Endothelial cell of umbilical vein (primary cell): ENCODE measurements around the gene OLFM1. TPM values are rescaled to one million over a fixed set of nuclear protein-coding genes. Genes with fewer than 3 reads are reported as not detected.

Experiments
- BruUV-seq: library from RNA; stranded (reverse); fragments of 400-500 nt; replicated peaks from 2 replicates; lab custom pipeline; 2021; lab: Mats Ljungman, UMichigan
- CTCF ChIA-PET: fragments of 300-600, 350-600 bp; sonication (Branson Sonifier 250); formaldehyde crosslinking; loops from one replicate; lab custom pipeline; 2021; ENCODE audit warnings: antibody characterized with exemption, inconsistent platforms; lab: Charles Lee
- POLR2A ChIA-PET: fragments of 300-600, 350-600 bp; sonication (Branson Sonifier 250); formaldehyde crosslinking; loops from one replicate; lab custom pipeline; 2021; ENCODE audit warnings: antibody characterized with exemption, inconsistent platforms; lab: Charles Lee
- DNase-seq: peaks from one replicate; pipeline ENCODE4 v3.0.0-alpha.2; 2011; ENCODE audit warnings: low read depth, low spot score
- FAIRE-seq: peaks from 2 replicates; lab custom pipeline; 2011; peaks lifted over from hg19 to GRCh38; lab: Jason Lieb, UNC
- H2AFZ ChIP-seq: 2 replicates; pipeline ENCODE4 v1.6.0; 2012; ENCODE audit warnings: low read depth, low read length, control low read depth, inconsistent platforms
- H3K27ac ChIP-seq: 2 replicates; pipeline ENCODE4 v1.5.1; 2011; ENCODE audit warnings: low read depth, mild to moderate bottlenecking, control low read depth, low read length, moderate library complexity; ENCODE audit not compliant: insufficient read depth
- H3K27me3 ChIP-seq, 2 experiments: 2 replicates each; pipeline versions ENCODE4 v1.6.0 to v1.6.1; 2011; ENCODE audit warnings: low read length in 2 of 2, mixed read lengths in 1 of 2; ENCODE audit not compliant: control insufficient read depth in 2 of 2, insufficient read depth in 2 of 2
- H3K36me3 ChIP-seq, 2 experiments: 2 replicates in 1 of 2; 3 replicates in 1 of 2; pipeline ENCODE4 v1.5.1; 2011; ENCODE audit warnings: low read length in 2 of 2, mild to moderate bottlenecking in 1 of 2, moderate library complexity in 1 of 2; ENCODE audit not compliant: control insufficient read depth in 2 of 2, insufficient read depth in 2 of 2; ENCODE audit errors: extremely low read depth in 1 of 2
- H3K4me1 ChIP-seq: 3 replicates; pipeline ENCODE4 v1.5.1; 2011; ENCODE audit warnings: mild to moderate bottlenecking, low read length; ENCODE audit not compliant: control insufficient read depth, insufficient read depth; ENCODE audit errors: extremely low read depth
- H3K4me2 ChIP-seq: 2 replicates; pipeline ENCODE4 v1.6.1; 2011; ENCODE audit warnings: low read length, control low read depth, mixed read lengths; ENCODE audit not compliant: insufficient read depth
- H3K4me3 ChIP-seq, 3 experiments: fragments of 200-600 bp in 1 of 3; sonication (generic), shearing (Covaris generic) in 1 of 3; replicated peaks in 1 of 3; 2 replicates each; pipeline ENCODE4 v1.5.1; 2011 to 2016; ENCODE audit warnings: control low read depth in 3 of 3, low read length in 3 of 3, mild to moderate bottlenecking in 2 of 3, inconsistent platforms in 1 of 3, low read depth in 1 of 3, moderate library complexity in 1 of 3; ENCODE audit not compliant: insufficient read depth in 1 of 3
- H3K79me2 ChIP-seq: 2 replicates; pipeline ENCODE4 v1.6.0; 2012; ENCODE audit warnings: low read length, inconsistent platforms; ENCODE audit not compliant: control insufficient read depth, insufficient read depth
- H3K9ac ChIP-seq: replicated peaks from 2 replicates; pipeline ENCODE3; 2011; ENCODE audit warnings: low read length, control low read depth; ENCODE audit not compliant: insufficient read depth; ENCODE audit errors: extremely low read depth
- H3K9me1 ChIP-seq: replicated peaks from 3 replicates; pipeline ENCODE4 v1.6.0; 2011; ENCODE audit warnings: mild to moderate bottlenecking, low read length; ENCODE audit not compliant: control insufficient read depth, insufficient read depth; ENCODE audit errors: extremely low read depth
- H3K9me3 ChIP-seq: replicated peaks from 2 replicates; pipeline ENCODE4 v1.5.1; 2012; ENCODE audit warnings: low read length, inconsistent platforms; ENCODE audit not compliant: control insufficient read depth, insufficient read depth
- H4K20me1 ChIP-seq: replicated peaks from 2 replicates; pipeline ENCODE3; 2011; ENCODE audit warnings: mild to moderate bottlenecking, low read length; ENCODE audit not compliant: control insufficient read depth, insufficient read depth; ENCODE audit errors: extremely low read depth
- CTCF ChIP-seq, 2 donors: IDR thresholded peaks; 1 replicate in 1 of 2; 2 replicates in 1 of 2; pipeline ENCODE4 v1.5.1; 2011; ENCODE audit warnings: low read length in 2 of 2, mild to moderate bottlenecking in 2 of 2, moderate library complexity in 2 of 2, control low read depth in 1 of 2, inconsistent platforms in 1 of 2, low read depth in 1 of 2; ENCODE audit not compliant: insufficient read depth in 1 of 2; ENCODE audit errors: extremely low read depth in 1 of 2
- EZH2 ChIP-seq: IDR thresholded peaks from 2 replicates; pipeline ENCODE4 v1.6.1; 2012; ENCODE audit warnings: borderline replicate concordance, low read depth, mild to moderate bottlenecking, moderate library complexity, low read length, inconsistent platforms; ENCODE audit not compliant: severe bottlenecking
- FOS ChIP-seq: IDR thresholded peaks from 2 replicates; pipeline ENCODE4 v1.6.1; 2011; ENCODE audit warnings: mild to moderate bottlenecking, low read length, moderate library complexity, borderline replicate concordance; ENCODE audit not compliant: insufficient read depth
- GATA2 ChIP-seq: IDR thresholded peaks from 2 replicates; pipeline ENCODE4 v1.7.0; 2011; ENCODE audit warnings: low read depth, mild to moderate bottlenecking, moderate library complexity, mixed read lengths, low read length; ENCODE audit not compliant: insufficient read length, insufficient read depth
- JUN ChIP-seq: IDR thresholded peaks from 2 replicates; pipeline ENCODE4 v1.6.1; 2011; ENCODE audit warnings: borderline replicate concordance, low read depth; ENCODE audit not compliant: insufficient read length, insufficient read depth
- MAX ChIP-seq: IDR thresholded peaks from 2 replicates; pipeline ENCODE4 v1.6.1; 2011; ENCODE audit not compliant: insufficient read depth, insufficient read length
- MYC ChIP-seq: IDR thresholded peaks from one replicate; pipeline ENCODE4 v1.6.1; 2011; ENCODE audit warnings: mild to moderate bottlenecking, low read depth, low read length
- POLR2A ChIP-seq: IDR thresholded peaks from 2 replicates; pipeline ENCODE4 v1.6.1; 2012; ENCODE audit warnings: low read depth, mild to moderate bottlenecking, control low read depth, low read length
- POLR2AphosphoS5 ChIP-seq: IDR thresholded peaks from 2 replicates; pipeline ENCODE4 v1.6.1; 2012; ENCODE audit warnings: low read depth, mild to moderate bottlenecking, control low read depth, low read length, moderate library complexity; ENCODE audit not compliant: insufficient read depth
- dilution Hi-C: fragments of 300-500 bp; cut with MboI; formaldehyde crosslinking; loops from one replicate; pipeline ENCODE4 v1.15.0; 2019; ENCODE audit warnings: low sequenced_read_pairs; ENCODE audit not compliant: extremely low pct_ligation_motif_present
- intact Hi-C: fragments of 100-400 bp; cut with micrococcal nuclease; formaldehyde crosslinking; loops from one replicate; pipeline ENCODE4 v1.10.0; 2022
- polyA plus RNA-seq, 4 experiments: library from polyadenylated mRNA; depleted of rRNA in 3 of 4; stranded (reverse) in 3 of 4; unstranded in 1 of 4; fragments of >200 nt; gene quantifications; 2 replicates each; pipeline versions ENCODE4 v1.2.1 to v1.2.3, GENCODE V29; 2011 to 2012; ENCODE audit warnings: missing spikeins in 1 of 4
- total RNA-seq: library from RNA; stranded (reverse); gene quantifications from 2 replicates; pipeline ENCODE4 v1.2.3, GENCODE V29; 2021

The OLFM1 gene
- total and polyA plus RNA-seq, 2 donors (not counting 3 experiments of a cell fraction or from before 2014, with no cell fraction given), result 0.07 to 0.95 TPM

GRCh38 chr9:135098400-135099105 is 11.1 kb downstream of the OLFM1 start:
- H3K4me3 ChIP-seq, result no peak overlapping the region
- dilution Hi-C loops (no loop called here), intact Hi-C loops (no loop called here)
- H3K9ac ChIP-seq, result no peak overlapping the region
- H3K4me2 ChIP-seq, result no peak overlapping the region
- no peak overlapping the region for H2AFZ ChIP-seq
- H3K27ac ChIP-seq, result no peak overlapping the region
- no TSS peak for BruUV-seq
- H4K20me1 ChIP-seq, result no peaks in the 10 kb centered on the region
- TF ChIP-seq GATA2 (no peak), CTCF (IDR thresholded peaks at IDR 0.05; ENCODE audit: extremely low read depth in 1 of 2, insufficient read depth in 1 of 2, low read depth in 1 of 2, low read length in 2 of 2) (no peak), FOS (no peak), MYC (no peak), JUN (no peak), POLR2AphosphoS5 (no peak), EZH2 (no peak), MAX (no peak), POLR2A (no peak)
- no peaks in the 10 kb centered on the region for H3K27me3 ChIP-seq
- DNase-seq (peak; percentile 7), FAIRE-seq (no peak)
- H3K9me3 ChIP-seq, result no peaks in the 10 kb centered on the region
- no peaks in the 10 kb centered on the region for H3K36me3 ChIP-seq
- H3K79me2 ChIP-seq, result no peaks in the 10 kb centered on the region
- H3K9me1 ChIP-seq, result no peaks in the 10 kb centered on the region
- ChIA-PET CTCF (no interaction called here), POLR2A (no interaction called here)
- no peaks in the 10 kb centered on the region for H3K4me1 ChIP-seq
